Skeletal muscle satellite cell (primary cell): Measurements from ENCODE around the gene COL25A1.

Experiments used
- H3K27me3 ChIP-seq: 2 replicates; pipeline ENCODE4 v1.7.0; 2013; ENCODE audit warnings: low read length; ENCODE audit not compliant: control insufficient read depth, insufficient read depth
- H3K36me3 ChIP-seq: 2 replicates; pipeline ENCODE4 v1.7.0; 2013; ENCODE audit warnings: mild to moderate bottlenecking, control low read depth, low read length; ENCODE audit not compliant: insufficient read depth
- H3K4me1 ChIP-seq: 2 replicates; pipeline ENCODE4 v1.7.0; 2013; ENCODE audit warnings: low read length; ENCODE audit not compliant: control insufficient read depth, insufficient read depth
- H3K4me2 ChIP-seq: 2 replicates; pipeline ENCODE4 v1.7.0; 2013; ENCODE audit warnings: mild to moderate bottlenecking, low read length
- H3K4me3 ChIP-seq: 2 replicates; pipeline ENCODE4 v1.7.0; 2013; ENCODE audit warnings: low read length
- H3K9ac ChIP-seq: 2 replicates; pipeline ENCODE4 v1.7.0; 2013; ENCODE audit warnings: mild to moderate bottlenecking, low read depth, low read length, moderate library complexity
- H3K9me3 ChIP-seq: replicated peaks from 2 replicates; pipeline ENCODE4 v1.7.0; 2013; ENCODE audit warnings: mild to moderate bottlenecking, control low read depth, low read length

Gene COL25A1

DNA sequence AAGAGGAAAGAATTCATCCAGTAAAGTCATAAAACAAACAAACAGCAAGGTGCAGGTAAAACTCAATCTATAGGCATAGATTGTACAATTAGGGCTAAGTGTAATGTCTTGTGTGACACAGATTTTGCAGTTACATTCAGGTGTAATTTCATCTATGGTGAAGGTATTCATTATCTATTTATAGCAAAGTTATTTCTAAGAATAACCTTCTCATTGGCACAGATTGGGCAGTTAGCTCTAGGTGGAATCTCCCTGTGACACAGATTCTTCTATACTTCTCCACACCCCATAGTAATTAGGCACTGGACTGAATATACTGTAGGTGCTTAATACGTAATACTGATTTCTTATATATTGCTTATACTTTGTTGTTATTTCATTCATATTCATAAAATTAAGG, 66.8 kb downstream of the COL25A1 start:
- H3K36me3 ChIP-seq = peaks cover 5% of the 10 kb centered on the region
- no peak overlapping the region for H3K4me3 ChIP-seq
- no peaks in the 10 kb centered on the region for H3K9me3 ChIP-seq
- H3K27me3 ChIP-seq = no peaks in the 10 kb centered on the region
- H3K4me1 ChIP-seq = peaks cover 34% of the 10 kb centered on the region
- no peak overlapping the region for H3K9ac ChIP-seq
- no peak overlapping the region for H3K4me2 ChIP-seq

- no peak overlapping the region for H3K9ac ChIP-seq
- H3K36me3 ChIP-seq = peaks cover 5% of the 10 kb centered on the region
Measured at GRCh38 chr4:109234596-109234995, 67.9 kb downstream of the COL25A1 start.

DNA sequence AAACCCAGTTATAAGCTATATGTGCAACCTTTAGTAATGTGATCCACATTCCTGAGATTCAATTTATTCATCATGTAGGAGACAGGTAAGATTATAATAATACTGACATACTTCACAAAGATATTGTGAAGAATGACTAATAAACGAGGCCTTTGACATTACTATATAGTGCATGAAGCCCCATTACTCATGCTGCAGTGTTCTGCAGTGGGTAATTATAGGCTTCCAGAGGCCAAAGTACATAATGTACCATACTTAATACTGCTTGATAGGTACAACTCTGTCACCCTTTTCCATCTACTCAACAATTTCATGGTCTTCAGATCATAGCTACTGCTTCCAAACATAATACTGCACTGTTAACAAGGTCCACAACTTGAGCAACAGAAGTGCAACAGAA, 68.9 kb downstream of the COL25A1 start:
- peaks cover 34% of the 10 kb centered on the region for H3K4me1 ChIP-seq
- no peaks in the 10 kb centered on the region for H3K27me3 ChIP-seq
- peak overlapping the region; percentile 38 for H3K4me2 ChIP-seq
- H3K9ac ChIP-seq = no peak overlapping the region
- no peak overlapping the region for H3K4me3 ChIP-seq
- H3K36me3 ChIP-seq = peaks cover 1% of the 10 kb centered on the region
- no peaks in the 10 kb centered on the region for H3K9me3 ChIP-seq

More at GRCh38 chr4:109234596-109234995, 67.9 kb downstream of the COL25A1 start:
- no peaks in the 10 kb centered on the region for H3K9me3 ChIP-seq
- no peak overlapping the region for H3K4me3 ChIP-seq
- peaks cover 34% of the 10 kb centered on the region for H3K4me1 ChIP-seq
- H3K4me2 ChIP-seq = no peak overlapping the region
- H3K27me3 ChIP-seq = no peaks in the 10 kb centered on the region

DNA sequence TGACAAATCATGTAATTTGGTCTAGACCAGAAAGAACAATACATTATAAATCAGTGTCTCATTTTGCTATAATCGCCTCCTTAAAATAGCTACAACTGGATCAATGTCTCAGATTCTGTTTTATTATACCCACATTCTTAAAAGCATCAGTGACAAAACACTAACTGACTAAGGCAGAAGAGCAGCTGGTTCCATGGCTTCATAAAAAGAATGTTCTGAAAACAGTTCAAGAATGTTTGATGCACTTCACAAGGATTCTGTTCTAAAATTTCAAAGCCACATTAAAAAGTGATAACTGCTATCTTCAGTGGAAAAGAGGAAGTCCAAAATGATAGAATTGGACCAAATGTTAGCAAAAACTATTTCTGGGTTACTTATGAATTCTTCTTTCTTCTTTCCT, 69.8 kb downstream of the COL25A1 start:
- H3K9ac ChIP-seq = peak overlapping the region; percentile 24
- peaks cover 34% of the 10 kb centered on the region for H3K4me1 ChIP-seq
- H3K4me2 ChIP-seq = peak overlapping the region; percentile 13
- H3K4me3 ChIP-seq = no peak overlapping the region
- no peaks in the 10 kb centered on the region for H3K9me3 ChIP-seq
- H3K27me3 ChIP-seq = no peaks in the 10 kb centered on the region
- no peaks in the 10 kb centered on the region for H3K36me3 ChIP-seq

DNA sequence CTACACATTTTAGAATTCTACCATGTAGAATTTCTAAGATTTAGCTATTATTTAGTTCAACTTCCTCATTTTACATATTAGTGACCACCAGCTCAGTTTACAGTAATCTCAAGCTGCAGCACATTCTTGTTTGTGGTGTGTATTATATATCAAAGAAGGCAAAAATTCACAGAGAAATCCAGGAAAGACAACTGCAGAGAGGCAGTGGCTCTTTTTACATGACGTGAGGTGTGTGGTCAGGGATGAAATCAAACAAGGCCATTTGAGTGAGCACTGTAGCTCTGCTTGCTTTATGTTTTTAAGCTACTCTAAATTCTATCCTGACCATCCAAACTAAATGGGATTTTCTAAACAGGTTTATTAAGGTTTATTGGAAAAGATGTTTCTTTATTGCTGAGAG, 71.1 kb downstream of the COL25A1 start:
- Histone ChIP-seq H3K4me1 (peaks cover 34% of the 10 kb centered on the region), H3K36me3 (no peaks in the 10 kb centered on the region)

GRCh38 chr4:109229028-109229427, 73.4 kb downstream of the COL25A1 start:
- Histone ChIP-seq H3K36me3 (no peaks in the 10 kb centered on the region), H3K9ac (no peak overlapping the region), H3K9me3 (no peaks in the 10 kb centered on the region), H3K27me3 (no peaks in the 10 kb centered on the region), H3K4me2 (no peak overlapping the region), H3K4me3 (no peak overlapping the region), H3K4me1 (peaks cover 29% of the 10 kb centered on the region)

More for the DNA sequence above, 71.1 kb downstream of the COL25A1 start:
- H3K4me3 ChIP-seq = no peak overlapping the region
- H3K9me3 ChIP-seq = no peaks in the 10 kb centered on the region
- no peak overlapping the region for H3K4me2 ChIP-seq
- H3K27me3 ChIP-seq = no peaks in the 10 kb centered on the region
- H3K9ac ChIP-seq = no peak overlapping the region

DNA sequence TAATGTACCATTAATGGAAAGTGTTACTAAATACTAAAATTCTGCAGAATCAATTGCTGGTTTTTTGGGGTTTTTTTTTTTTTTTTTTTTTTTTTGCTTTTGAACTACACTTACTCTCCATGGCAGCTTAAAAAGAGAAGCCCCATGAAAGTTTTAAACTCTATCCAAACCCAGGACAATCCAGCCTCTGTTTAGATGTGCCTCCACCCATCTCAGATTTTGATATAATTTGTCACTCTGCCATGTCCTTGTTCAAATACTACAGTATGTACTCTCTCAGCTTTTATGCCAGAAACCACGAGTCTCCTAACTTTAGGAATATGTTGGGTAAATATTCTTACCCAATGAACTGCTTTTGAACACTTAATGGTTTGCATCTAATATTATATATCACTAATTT, 84.2 kb downstream of the COL25A1 start:
- Histone ChIP-seq H3K4me3 (no peak overlapping the region), H3K9ac (no peak overlapping the region), H3K27me3 (no peaks in the 10 kb centered on the region), H3K4me1 (peaks cover 15% of the 10 kb centered on the region), H3K36me3 (no peaks in the 10 kb centered on the region), H3K4me2 (no peak overlapping the region), H3K9me3 (no peaks in the 10 kb centered on the region)

- no peaks in the 10 kb centered on the region for H3K27me3 ChIP-seq
- no peaks in the 10 kb centered on the region for H3K9me3 ChIP-seq
- H3K4me2 ChIP-seq = no peak overlapping the region
- H3K9ac ChIP-seq = no peak overlapping the region
- no peaks in the 10 kb centered on the region for H3K36me3 ChIP-seq
- H3K4me1 ChIP-seq = peaks cover 27% of the 10 kb centered on the region
- H3K4me3 ChIP-seq = no peak overlapping the region
Measured at GRCh38 chr4:109216085-109216696, 86.3 kb downstream of the COL25A1 start.

DNA sequence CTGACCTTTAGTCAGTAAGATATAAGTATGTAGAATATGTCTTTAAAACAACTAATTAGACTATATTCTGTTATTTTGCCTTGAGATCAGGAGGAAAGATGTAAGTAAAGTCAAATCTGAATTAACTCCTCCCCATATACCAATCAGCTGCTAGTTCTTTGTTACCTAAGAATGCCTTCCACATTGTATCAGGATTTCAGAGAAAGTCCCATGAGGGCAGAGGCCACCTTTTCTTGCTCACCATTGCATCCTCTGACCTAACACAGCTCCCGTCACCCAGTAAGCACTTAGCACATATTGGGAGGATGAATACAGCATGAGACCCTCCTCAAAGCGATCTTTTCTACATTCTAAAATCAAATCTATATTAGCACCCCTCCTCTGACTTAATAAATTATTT, 87.0 kb downstream of the COL25A1 start:
- peaks cover 27% of the 10 kb centered on the region for H3K4me1 ChIP-seq
- no peak overlapping the region for H3K4me3 ChIP-seq
- H3K36me3 ChIP-seq = no peaks in the 10 kb centered on the region
- H3K9me3 ChIP-seq = no peaks in the 10 kb centered on the region
- no peaks in the 10 kb centered on the region for H3K27me3 ChIP-seq
- no peak overlapping the region for H3K9ac ChIP-seq
- H3K4me2 ChIP-seq = no peak overlapping the region

DNA sequence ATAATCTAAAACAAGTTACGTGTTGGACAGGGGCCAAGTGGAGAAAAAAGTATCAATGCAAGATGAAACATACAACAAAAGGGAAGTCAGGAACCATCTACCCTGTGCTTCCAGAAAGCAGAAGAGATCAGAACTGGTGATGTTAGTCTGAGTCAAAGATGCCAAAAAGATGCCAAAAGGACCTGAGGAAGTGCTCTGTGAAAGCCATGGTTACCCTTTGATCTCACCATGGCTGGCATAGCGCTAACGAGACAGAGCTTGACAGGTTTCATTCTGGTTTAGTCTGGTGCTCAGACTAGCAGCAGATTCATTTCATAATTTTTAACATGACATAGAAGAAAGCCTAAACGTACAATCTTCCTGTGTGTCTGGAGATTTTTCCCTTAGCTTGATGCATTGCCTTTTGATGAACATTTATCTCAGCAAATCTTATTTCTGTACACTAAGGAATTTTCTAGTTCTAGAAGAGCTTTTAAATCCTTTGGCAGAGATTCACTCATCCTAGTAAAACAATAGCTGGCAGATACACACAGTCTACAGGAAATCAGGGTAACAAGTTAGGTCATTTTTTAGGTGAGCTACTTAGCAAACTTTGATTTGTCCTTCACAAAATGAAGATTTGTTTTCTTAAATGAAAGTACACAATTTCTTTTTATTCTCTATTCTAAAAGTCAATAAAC, 87.7 kb downstream of the COL25A1 start:
- H3K4me2 ChIP-seq = peak overlapping the region; percentile 10
- H3K9ac ChIP-seq = peak overlapping the region; percentile 12

DNA sequence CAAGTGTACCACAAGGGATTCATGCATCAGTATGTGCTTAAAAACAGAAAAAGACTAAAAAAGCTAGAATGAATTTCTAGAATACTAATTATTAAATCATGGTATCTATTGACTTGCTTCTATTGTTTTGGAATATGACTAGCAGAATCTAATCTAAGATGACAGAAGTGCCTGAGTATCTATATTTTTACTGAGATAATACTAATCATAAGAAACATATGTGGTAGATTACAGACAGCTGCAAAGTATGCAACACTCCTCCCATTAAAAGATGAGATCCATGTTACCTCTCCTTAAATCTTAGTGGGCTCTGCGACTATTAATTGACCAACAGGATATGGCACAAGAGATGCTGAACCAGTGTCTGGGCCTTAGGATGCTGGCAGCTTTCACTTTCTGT, 89.4 kb downstream of the COL25A1 start:
- no peaks in the 10 kb centered on the region for H3K9me3 ChIP-seq
- peaks cover 27% of the 10 kb centered on the region for H3K4me1 ChIP-seq
- no peak overlapping the region for H3K4me3 ChIP-seq
- H3K4me2 ChIP-seq = no peak overlapping the region
- H3K9ac ChIP-seq = no peak overlapping the region
- H3K36me3 ChIP-seq = no peaks in the 10 kb centered on the region
- no peaks in the 10 kb centered on the region for H3K27me3 ChIP-seq

More for the DNA sequence above, 87.7 kb downstream of the COL25A1 start:
- no peaks in the 10 kb centered on the region for H3K36me3 ChIP-seq
- peaks cover 27% of the 10 kb centered on the region for H3K4me1 ChIP-seq
- H3K9me3 ChIP-seq = no peaks in the 10 kb centered on the region
- no peaks in the 10 kb centered on the region for H3K27me3 ChIP-seq
- H3K4me3 ChIP-seq = no peak overlapping the region

GRCh38 chr4:109211671-109212070, 90.8 kb downstream of the COL25A1 start:
- Histone ChIP-seq H3K4me1 (peaks cover 36% of the 10 kb centered on the region), H3K4me3 (no peak overlapping the region), H3K36me3 (no peaks in the 10 kb centered on the region)

More at GRCh38 chr4:109211671-109212070, 90.8 kb downstream of the COL25A1 start:
- Histone ChIP-seq H3K9ac (no peak overlapping the region), H3K4me2 (peak overlapping the region; percentile 3), H3K27me3 (no peaks in the 10 kb centered on the region), H3K9me3 (no peaks in the 10 kb centered on the region)
